ENCODE measurements around the gene PLA2G4E.

PLA2G4E gene

GRCh38 chr15:42020713-42021273 is at the start of gene PLA2G4E:
Gene PLA2G4E, minus strand, starts transcription at chr15:42021042. Its CDS starts 12 bp downstream, at chr15:42021030.
- no peak for DNase-seq

DNA sequence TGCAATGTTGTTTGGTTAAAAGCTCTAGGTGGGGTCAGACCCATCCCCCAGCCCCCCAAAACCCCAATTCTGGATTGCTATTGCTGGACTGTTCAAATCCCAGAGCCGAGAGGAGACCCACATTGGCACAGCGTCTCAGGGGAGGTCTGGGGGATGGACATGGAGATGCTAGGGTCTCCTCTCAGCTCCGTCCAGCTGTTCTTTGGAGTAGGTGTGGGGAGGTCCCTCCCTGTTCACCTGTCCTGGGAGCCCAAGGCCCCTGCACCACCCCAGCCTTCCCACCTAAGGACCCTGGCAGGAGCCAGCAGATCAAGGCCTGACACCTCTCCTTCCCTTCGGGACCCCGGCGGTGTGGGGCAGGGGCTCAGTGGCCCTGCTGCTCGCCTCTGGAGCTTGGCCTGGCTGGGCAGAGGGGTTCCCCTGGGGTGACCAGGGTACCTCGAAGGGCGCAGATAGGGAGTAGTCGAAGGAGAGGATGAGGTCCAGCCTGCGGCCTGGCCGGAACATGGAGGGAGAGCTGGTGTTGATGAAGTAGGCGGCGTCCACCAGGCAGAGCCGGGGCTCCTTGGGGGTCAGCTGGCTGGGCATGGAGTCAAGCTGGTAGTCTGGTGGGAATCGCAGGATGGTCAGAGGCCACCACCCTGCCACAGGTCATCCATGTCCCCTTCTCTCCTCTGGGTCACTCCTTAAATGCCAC is 49.6 kb upstream of the PLA2G4E start:
- no peak for DNase-seq

DNA sequence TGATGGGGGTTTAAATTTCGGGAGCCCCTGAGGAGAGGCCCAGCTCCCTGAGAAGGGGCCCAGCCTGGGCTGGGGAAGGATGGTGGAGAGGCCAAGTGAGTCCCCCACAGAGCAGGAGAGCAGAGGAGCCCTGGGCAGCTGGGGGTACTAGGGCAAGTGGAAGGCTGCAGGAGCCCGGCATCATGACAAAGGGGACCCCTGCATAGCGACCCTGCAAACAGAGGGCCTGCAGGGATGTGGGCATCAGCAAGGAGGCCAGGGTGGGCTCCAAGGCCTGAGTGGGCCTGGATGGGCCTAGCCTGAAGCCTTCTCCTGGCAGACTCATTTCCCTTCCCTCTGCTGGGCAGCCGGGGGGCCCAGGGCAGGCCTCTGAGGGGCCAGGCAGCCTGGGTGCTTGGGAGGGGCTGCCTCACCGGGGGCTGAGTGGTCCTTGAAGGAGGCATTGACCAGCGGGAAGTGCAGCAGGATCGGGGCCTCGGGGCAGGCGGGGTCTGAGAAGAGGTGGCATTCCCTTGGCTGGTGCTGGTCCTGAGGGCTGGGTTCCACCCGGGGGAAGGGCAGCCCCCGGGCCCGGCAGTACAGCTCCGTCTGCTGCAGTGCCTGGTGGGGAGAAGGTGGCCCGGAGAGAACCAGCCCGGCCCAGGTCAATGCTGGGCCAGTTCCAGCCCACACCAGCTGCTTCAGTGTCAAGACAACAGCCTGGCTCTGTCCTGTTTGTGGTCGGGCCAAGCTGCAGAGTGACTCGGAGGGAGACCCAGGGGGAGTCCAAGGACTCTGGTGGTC is 48.8 kb upstream of the PLA2G4E start:
- DNase-seq: no peak

GRCh38 chr15:42069025-42069424 is 48.2 kb upstream of the PLA2G4E start:
- DNase-seq: no peak

GRCh38 chr15:42068601-42069000 is 47.8 kb upstream of the PLA2G4E start:
- no peak for DNase-seq

GRCh38 chr15:42066764-42067415 is 46.0 kb upstream of the PLA2G4E start:
- no peak for DNase-seq

- no peak for DNase-seq
These were observed 44.6 kb upstream of the PLA2G4E start for GRCh38 chr15:42065468-42065867.

DNA sequence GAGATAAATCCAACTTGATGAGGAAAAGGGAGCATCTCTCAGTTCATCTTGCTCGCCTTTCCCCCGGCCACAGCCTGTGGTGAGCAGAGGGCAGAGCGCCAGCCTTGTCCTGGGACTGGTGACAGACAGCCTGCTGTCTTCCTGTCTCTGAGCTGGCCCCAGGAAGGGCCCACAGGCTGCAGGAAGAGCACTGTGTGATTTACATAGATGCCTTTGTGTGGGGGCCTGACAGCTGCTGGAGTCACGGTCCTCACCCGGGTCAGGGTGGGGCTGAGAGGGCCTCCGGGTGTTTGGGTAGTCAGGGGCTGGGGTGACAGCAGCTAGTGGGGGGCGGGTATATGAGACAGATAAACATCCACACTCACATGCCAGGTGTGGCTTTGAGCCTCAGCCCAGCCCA is 44.2 kb upstream of the PLA2G4E start:
- no peak for DNase-seq

- DNase-seq: no peak
These were observed 43.4 kb upstream of the PLA2G4E start for GRCh38 chr15:42064271-42064670.

DNA sequence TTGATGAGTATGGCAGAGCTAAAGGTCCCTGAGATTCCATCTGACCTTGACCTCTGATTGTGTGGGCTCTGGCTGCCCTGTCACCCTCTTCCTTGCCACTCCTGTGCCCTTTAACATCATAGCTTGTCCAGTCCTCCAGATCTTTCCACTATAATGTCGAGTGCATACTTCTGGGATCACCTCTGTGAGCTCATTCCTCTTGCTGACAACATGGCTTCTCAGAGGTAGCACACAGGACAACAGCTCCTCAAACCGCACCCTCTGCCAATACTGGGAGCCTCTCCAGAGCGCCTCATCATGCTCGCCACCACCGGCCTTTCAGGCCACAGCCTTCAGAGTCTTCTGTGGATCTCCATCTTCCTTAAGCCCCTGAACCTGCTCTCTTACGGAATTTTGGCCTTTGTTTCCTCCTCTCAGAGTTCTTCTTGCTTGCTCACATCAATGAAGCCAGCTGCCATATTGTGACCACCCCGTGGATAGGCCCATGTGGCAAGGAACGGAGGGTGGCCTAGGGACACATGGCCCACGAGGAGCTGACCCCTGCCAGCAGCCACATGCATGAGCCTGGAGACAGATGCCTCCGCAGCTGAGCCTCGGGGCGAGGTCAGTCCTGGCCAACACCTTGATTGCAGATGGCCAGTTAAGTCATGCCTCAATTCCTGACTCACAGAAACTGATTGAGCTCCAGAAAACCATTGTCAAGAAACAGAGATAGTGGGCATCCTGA is 42.4 kb upstream of the PLA2G4E start:
- DNase-seq: no peak

- no peak for DNase-seq
These were observed 41.5 kb upstream of the PLA2G4E start for GRCh38 chr15:42062284-42062806.

DNA sequence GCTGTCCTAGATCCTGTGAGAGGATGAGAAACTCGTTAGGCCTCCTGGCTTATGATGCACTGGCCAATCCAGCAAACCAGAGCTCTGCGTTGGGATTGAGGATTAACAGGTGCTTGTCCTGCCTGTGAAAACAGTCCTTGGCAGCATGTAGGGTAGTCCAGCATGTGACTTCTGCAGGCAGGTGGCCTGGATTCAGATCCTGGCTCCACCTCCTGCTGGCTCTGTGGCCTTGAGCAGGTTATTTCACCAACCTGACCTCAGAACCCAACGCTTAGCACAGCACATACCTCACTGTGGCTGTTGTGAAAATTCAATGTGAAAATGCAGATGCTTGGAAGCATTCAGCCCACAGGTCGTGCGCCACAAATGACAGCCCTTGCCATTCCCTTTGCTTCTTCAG is 40.0 kb upstream of the PLA2G4E start:
- no peak for DNase-seq

DNA sequence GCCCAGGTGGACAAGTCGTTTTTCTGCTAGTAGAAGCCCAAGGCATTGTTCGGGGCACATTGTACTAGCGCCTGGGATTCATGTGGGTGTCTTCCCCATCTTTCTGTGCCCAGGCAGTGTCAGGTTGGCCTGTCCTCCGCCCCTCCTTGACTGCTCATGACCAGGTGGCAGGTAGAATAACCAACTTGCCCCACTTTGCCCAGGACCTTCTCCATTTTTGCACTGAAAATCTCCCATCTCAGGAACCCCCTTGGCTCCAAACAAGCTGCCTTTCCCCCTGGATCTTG is 39.6 kb upstream of the PLA2G4E start:
- DNase-seq: no peak

DNA sequence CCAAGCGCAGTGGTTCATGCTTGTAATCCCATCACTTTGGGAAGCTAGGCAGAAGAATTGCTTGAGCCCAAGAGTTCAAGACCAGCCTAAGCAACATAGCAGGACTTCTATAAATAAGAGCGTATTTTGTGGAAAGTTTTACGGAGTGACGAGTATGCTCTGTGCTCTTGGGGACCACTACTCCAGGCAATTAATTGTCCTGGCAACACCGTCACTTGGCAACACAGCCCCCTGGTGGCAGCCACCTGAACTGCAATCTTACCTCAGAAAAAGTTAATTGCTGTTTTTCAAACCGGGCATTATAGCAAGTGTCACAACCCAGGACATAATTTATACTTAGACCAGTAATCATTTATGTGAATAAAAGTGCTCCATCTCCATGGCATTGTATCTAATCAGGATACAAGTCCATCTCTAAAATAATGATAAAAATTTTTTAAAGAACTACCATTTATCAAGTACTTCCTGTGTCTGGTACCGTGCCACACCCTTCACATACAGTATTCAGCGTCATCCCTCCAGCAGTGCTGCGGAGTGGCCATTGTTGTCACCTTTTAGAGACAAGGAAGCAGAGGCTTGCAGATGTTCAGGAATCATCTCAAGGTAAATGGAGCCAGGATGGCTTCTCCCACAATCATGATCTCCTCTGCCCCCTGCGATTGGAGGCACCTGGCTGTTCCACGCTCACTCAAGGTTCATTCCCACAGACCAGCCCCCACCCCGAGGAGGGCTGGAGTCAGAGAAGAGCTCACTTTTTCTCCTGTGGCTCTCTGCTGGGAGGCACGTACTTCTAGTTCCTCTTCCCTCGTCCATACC is 39.0 kb upstream of the PLA2G4E start:
- DNase-seq: no peak

GRCh38 chr15:42058791-42059190 is 37.9 kb upstream of the PLA2G4E start:
- no peak for DNase-seq

DNA sequence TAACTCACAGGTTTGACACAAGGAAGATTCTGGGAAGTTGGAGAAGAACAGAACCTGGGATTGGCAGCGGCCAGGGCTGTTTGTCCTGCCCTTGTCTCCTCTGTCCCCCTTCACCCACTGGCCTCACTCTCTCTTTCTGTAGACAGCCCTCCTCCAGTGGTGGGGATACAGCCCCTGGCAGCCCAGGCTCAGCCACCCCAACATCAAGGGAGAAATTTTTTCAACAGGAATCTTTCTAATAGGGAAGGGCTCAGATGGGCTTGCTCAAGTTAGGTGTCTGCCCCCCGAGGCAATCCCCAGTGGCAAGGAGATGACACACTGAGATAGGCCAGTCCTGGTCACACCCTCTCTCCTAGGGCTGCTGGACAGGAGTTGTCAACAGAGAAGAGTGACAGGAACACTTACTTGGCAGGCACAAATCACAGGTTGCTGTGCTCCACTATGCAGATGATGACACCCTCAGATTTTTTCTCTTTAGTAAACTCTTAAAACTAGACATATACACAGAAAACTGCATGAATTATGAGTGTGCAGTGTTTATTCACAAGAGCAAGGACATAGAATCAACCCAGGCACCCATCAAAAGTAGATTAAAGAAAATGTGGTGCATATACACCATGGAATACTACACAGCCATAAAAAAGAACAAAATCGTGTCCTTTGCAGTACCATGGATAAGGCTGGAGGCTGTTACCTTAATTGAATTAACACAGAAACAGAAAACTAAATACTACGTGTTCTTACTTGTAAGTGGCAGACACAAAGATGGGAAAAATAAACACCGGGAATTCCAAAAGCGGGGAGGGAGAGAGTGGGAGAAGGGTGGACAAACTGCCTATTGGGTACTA is 37.2 kb upstream of the PLA2G4E start:
- no peak for DNase-seq

GRCh38 chr15:42056934-42057798 is 36.3 kb upstream of the PLA2G4E start:
- no peak for DNase-seq

GRCh38 chr15:42053914-42054313 is 33.1 kb upstream of the PLA2G4E start:
- no peak for DNase-seq

DNA sequence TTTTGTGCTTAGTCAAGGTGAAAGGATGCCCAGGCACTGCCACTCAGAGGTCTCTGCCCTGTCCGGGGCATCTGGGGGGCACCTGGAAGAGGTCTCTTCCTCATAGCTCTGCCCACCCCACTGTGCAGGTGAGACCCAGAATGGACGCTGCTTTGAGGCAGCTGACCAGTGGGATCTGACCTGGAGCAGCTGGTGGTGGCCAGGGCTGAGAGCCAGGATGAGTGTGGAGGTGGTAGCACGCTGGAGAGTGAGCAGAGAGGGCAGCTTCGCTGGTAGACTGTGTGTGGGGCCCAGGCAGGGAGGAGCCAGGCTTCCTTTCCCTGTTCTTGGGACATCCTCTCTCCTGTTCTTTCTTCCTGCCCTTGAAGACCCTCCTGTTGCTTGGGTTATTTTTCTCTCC is 32.2 kb upstream of the PLA2G4E start:
- DNase-seq: no peak

Measured in DMS 273 treated with DMSO at 0.1 percent for 48 hours (cell line).